HepG2 (cell line): ENCODE results near the gene PCYT2. TPM values are rescaled to one million over a fixed set of nuclear protein-coding genes. Genes with fewer than 3 reads are reported as not detected.
A peak's percentile ranks its signal among the peaks of the same experiment; 100 is the strongest.

Experiments
- ATAC-seq: fragments of 200-7000 bp; cut with Tn5 transposase; 3 replicates; pipeline ENCODE4 v1.9.1; 2020; ENCODE audit warnings: mild to moderate bottlenecking, moderate library complexity
- BruUV-seq: library from RNA; stranded (reverse); fragments of 400-500 nt; replicated peaks from 2 replicates; lab custom pipeline; 2021; lab: Mats Ljungman, UMichigan
- CTCF ChIA-PET: fragments of 300-600 bp; formaldehyde crosslinking; extraction: SDS; loops from one replicate; lab custom pipeline; 2021; ENCODE audit warnings: low total read pairs, inconsistent platforms, low intra/inter-chr PET ratio; lab: Yijun Ruan, JAX
- POLR2A ChIA-PET: fragments of 350-600 bp; sonication (Branson Sonifier 250); formaldehyde crosslinking; loops from one replicate; lab custom pipeline; 2020; ENCODE audit warnings: antibody characterized with exemption, inconsistent platforms; lab: Yijun Ruan, JAX
- DNase-seq: peaks from one replicate; pipeline ENCODE4 v3.0.0-alpha.2; 2015; ENCODE audit warnings: low spot score
- FAIRE-seq: peaks from 3 replicates; lab custom pipeline; 2011; peaks lifted over from hg19 to GRCh38; lab: Jason Lieb, UNC
- H2AFZ ChIP-seq: one replicate; pipeline ENCODE4 v1.6.1; 2011; ENCODE audit warnings: low read length, inconsistent platforms
- H3K27ac ChIP-seq: fragments of 300-600 bp; 3 replicates; pipeline ENCODE4 v1.8.0; 2011; ENCODE audit warnings: mixed run types, mild to moderate bottlenecking, mixed read lengths, low read length, inconsistent platforms; ENCODE audit not compliant: insufficient read depth; ENCODE audit errors: extremely low read length
- H3K27me3 ChIP-seq, 2 experiments: fragments of 200-600 bp in 1 of 2; 2 replicates in 1 of 2; 3 replicates in 1 of 2; pipeline versions ENCODE4 v1.6.0 to v1.8.0; 2011; ENCODE audit warnings: low read length in 2 of 2, mild to moderate bottlenecking in 2 of 2, moderate library complexity in 2 of 2, inconsistent platforms in 1 of 2; ENCODE audit not compliant: insufficient read depth in 2 of 2, control insufficient read depth in 1 of 2
- H3K36me3 ChIP-seq, 2 experiments: fragments of 200-600 bp in 1 of 2; replicated peaks in 1 of 2; 2 replicates in 1 of 2; 3 replicates in 1 of 2; pipeline versions ENCODE4 v1.5.1 to v1.8.0; 2011; ENCODE audit warnings: low read length in 2 of 2, inconsistent platforms in 1 of 2; ENCODE audit not compliant: insufficient read depth in 2 of 2, control insufficient read depth in 1 of 2
- H3K4me1 ChIP-seq: 2 replicates; pipeline ENCODE4 v1.5.1; 2012; ENCODE audit warnings: low read length, inconsistent platforms; ENCODE audit not compliant: insufficient read depth
- H3K4me2 ChIP-seq: 2 replicates; pipeline ENCODE4 v1.6.0; 2011; ENCODE audit warnings: low read depth, low read length, inconsistent platforms
- H3K4me3 ChIP-seq, 3 experiments: fragments of 200-600 bp in 1 of 3; sonication (generic), shearing (Covaris generic) in 1 of 3; replicated peaks in 1 of 3; 2 replicates each; pipeline ENCODE4 v1.5.1; 2011 to 2016; ENCODE audit warnings: low read length in 3 of 3, inconsistent platforms in 2 of 3, low read depth in 2 of 3, mild to moderate bottlenecking in 2 of 3, control low read depth in 1 of 3, mixed read lengths in 1 of 3; ENCODE audit not compliant: insufficient read depth in 1 of 3
- H3K79me2 ChIP-seq: one replicate; pipeline ENCODE4 v1.6.1; 2011; ENCODE audit warnings: low read length, inconsistent platforms; ENCODE audit not compliant: insufficient read depth
- H3K9ac ChIP-seq: 2 replicates; pipeline ENCODE4 v1.6.0; 2011; ENCODE audit warnings: mild to moderate bottlenecking, low read depth, low read length, inconsistent platforms; ENCODE audit not compliant: insufficient read depth
- H3K9me3 ChIP-seq: 2 replicates; pipeline ENCODE4 v1.5.1; 2012; ENCODE audit warnings: mild to moderate bottlenecking, low read length
- H4K20me1 ChIP-seq: 2 replicates; pipeline ENCODE4 v1.6.0; 2011; ENCODE audit warnings: inconsistent platforms, mild to moderate bottlenecking, low read length, moderate library complexity; ENCODE audit not compliant: insufficient read depth
- HMG20A ChIP-seq: IDR thresholded peaks from 2 replicates; pipeline ENCODE4 v1.6.1; 2016; ENCODE audit warnings: borderline replicate concordance
- NFIC ChIP-seq: IDR thresholded peaks from 2 replicates; pipeline ENCODE4 v1.6.1; 2012; ENCODE audit warnings: mild to moderate bottlenecking, low read length, inconsistent platforms
- TCF7 ChIP-seq: sonication (generic); IDR thresholded peaks from 2 replicates; pipeline ENCODE4 v1.6.1; 2016; ENCODE audit warnings: antibody characterized with exemption, low read depth
- ZNF224 ChIP-seq: sonication (generic); formaldehyde crosslinking; IDR thresholded peaks from 2 replicates; pipeline ENCODE4 v1.5.0; 2020; ENCODE audit warnings: mild to moderate bottlenecking, missing genetic modification reagents
- WGBS: methylation state at CpG from one replicate; pipeline ENCODE4 v1.1.6; 2017; ENCODE audit warnings: low lambda C conversion rate; 5-methylcytosine and 5-hydroxymethylcytosine counted together
- in situ Hi-C: cut with HindIII; loops from 2 replicates; pipeline ENCODE4 v1.10.0; 2017; ENCODE audit warnings: low pct_unique_long_range_greater_than_20kb; ENCODE audit not compliant: extremely low pct_ligation_motif_present
- intact Hi-C: fragments of 100-400 bp; cut with micrococcal nuclease; formaldehyde crosslinking; loops from one replicate; pipeline ENCODE4 v1.10.0; 2022; ENCODE audit not compliant: unreplicated experiment
- polyA plus RNA-seq, 8 experiments: library from polyadenylated mRNA; depleted of rRNA in 3 of 8; stranded (reverse) in 7 of 8; unstranded in 1 of 8; fragments of >200 nt; fragmentation: Illumina TruSeq in 4 of 8; extraction: Trizol in 4 of 8; gene quantifications; 2 replicates each; pipeline versions ENCODE4 v1.2.1 to v1.2.3, GENCODE V29; 2011 to 2016; ENCODE audit warnings: low read depth in 4 of 8, missing spikeins in 1 of 8, mixed read lengths in 1 of 8; ENCODE audit not compliant: insufficient read depth in 1 of 8
- total RNA-seq, 5 experiments: library from RNA; depleted of rRNA; stranded (reverse); fragments of >200 nt; fragmentation: Illumina TruSeq; extraction: Trizol; gene quantifications; 2 replicates each; pipeline ENCODE4 v1.2.3, GENCODE V29; 2016; ENCODE audit warnings: low read depth in 1 of 5
- TF ChIP-seq, protein P1 (sequence below): IDR thresholded peaks from 2 replicates; pipeline ENCODE4 v1.6.1; 2016; ENCODE audit warnings: mild to moderate bottlenecking
- TF ChIP-seq, protein P2 (sequence below): IDR thresholded peaks from 2 replicates; pipeline ENCODE4 v1.6.1; 2016; ENCODE audit warnings: missing genetic modification reagents, missing compliant biosample characterization
- TF ChIP-seq, protein P3 (sequence below): sonication (generic); formaldehyde crosslinking; IDR thresholded peaks from 2 replicates; pipeline ENCODE4 v1.5.0; 2020; ENCODE audit warnings: mild to moderate bottlenecking, missing genetic modification reagents
- TF ChIP-seq, protein P4 (sequence below): sonication (generic); formaldehyde crosslinking; IDR thresholded peaks from 2 replicates; pipeline ENCODE4 v1.4.0; 2020; ENCODE audit warnings: missing genetic modification reagents, borderline replicate concordance

PCYT2 gene
- total and polyA plus RNA-seq, 2 of the 13 experiments (the other 11 are each of a cell fraction or from before 2014, with no cell fraction given): 147 to 297 TPM

DNA sequence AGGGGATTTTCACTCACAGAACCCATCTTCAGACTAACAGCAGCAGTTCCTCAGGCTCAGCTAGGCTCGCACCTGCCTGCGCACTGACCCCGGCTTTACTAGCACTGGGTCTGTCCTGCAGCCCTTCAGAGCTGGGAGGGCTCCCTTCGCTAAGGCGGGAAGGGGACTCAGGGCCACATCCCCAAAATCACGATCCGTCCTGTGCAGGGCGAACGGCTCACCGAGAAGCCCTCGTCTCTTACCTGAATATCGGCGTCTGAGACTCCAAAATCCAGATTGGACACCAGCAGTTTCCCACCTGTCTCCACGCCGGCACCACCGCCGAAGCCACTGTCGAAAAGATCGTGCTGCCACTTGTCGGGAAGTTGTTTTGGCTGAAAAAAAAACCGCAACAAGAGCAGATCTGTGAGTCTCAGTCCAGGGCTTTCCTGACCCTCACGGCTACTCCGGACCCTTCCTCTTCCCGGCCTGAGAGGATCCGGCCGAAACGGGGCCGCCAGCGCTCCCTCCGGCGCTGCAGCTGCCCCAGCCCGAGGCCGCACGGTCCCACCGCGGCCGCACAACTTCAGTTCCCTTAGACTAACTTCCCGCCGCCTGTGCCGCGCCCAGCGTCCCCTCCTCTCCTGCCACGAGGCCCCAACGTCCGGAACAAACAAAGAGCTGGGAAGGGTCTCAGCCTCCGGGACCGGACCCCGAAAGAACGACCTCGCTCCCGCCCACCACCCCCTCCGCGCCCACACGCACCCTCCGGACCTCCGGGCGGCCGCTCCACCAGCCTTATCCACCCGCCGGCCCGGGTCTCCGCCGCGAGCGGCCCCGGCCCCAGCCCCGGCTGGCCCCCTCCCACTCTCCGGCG is 20.5 kb downstream of the PCYT2 start:
- peak overlapping the region; percentile 98 for H3K4me2 ChIP-seq
- peaks cover 36 to 47% of the 10 kb centered on the region in 2 experiments for H3K36me3 ChIP-seq
- WGBS: 5% methylated on average over 36 of the region's 69 CpGs
- intact Hi-C loops (no loop called here), in situ Hi-C loops (no loop called here)
- peaks cover 52% of the 10 kb centered on the region for H3K79me2 ChIP-seq
- H3K27me3 ChIP-seq: peaks cover 0 to 6% of the 10 kb centered on the region in 2 experiments; a peak in 2 of 5 replicates
- CTCF ChIA-PET: interaction anchor here (1.0 kb wide), 1 partner anchor 131 kb away, joined by 3 read pairs; no protein-coding TSS in a partner anchor
- no peak for DNase-seq
- H3K27ac ChIP-seq: peak overlapping the region; percentile 76
- POLR2A ChIA-PET: interaction anchor here (1.5 to 2.2 kb wide), 3 partner anchors 19 to 147 kb away, joined by 6 to 23 read pairs (median 6); partner anchors contain the start of genes ARHGDIA and DCXR
- FAIRE-seq: no peak
- peak overlapping the region; percentile 99 for H3K9ac ChIP-seq
- no peak overlapping the region for H2AFZ ChIP-seq
- H4K20me1 ChIP-seq: no peaks in the 10 kb centered on the region
- H3K9me3 ChIP-seq: no peaks in the 10 kb centered on the region
- no TSS peak for BruUV-seq
- ATAC-seq: no peak
- H3K4me3 ChIP-seq: peak overlapping the region; percentile 94 to 98 (median 94)
- peaks cover 36% of the 10 kb centered on the region for H3K4me1 ChIP-seq
- TF ChIP-seq NFIC (no peak), HMG20A (CRISPR knock-in tag) (no peak), ZNF224 (no peak), TCF7 (no peak)
- TF ChIP-seq, protein P1, sequence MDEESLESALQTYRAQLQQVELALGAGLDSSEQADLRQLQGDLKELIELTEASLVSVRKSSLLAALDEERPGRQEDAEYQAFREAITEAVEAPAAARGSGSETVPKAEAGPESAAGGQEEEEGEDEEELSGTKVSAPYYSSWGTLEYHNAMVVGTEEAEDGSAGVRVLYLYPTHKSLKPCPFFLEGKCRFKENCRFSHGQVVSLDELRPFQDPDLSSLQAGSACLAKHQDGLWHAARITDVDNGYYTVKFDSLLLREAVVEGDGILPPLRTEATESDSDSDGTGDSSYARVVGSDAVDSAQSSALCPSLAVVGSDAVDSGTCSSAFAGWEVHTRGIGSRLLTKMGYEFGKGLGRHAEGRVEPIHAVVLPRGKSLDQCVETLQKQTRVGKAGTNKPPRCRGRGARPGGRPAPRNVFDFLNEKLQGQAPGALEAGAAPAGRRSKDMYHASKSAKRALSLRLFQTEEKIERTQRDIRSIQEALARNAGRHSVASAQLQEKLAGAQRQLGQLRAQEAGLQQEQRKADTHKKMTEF (CRISPR knock-in tag): 0 out of 2 replicates have a peak, but pooled peaks have one; percentile 32
- TF ChIP-seq, protein P2, sequence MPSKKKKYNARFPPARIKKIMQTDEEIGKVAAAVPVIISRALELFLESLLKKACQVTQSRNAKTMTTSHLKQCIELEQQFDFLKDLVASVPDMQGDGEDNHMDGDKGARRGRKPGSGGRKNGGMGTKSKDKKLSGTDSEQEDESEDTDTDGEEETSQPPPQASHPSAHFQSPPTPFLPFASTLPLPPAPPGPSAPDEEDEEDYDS (CRISPR knock-in tag): no peak
- TF ChIP-seq, protein P3, sequence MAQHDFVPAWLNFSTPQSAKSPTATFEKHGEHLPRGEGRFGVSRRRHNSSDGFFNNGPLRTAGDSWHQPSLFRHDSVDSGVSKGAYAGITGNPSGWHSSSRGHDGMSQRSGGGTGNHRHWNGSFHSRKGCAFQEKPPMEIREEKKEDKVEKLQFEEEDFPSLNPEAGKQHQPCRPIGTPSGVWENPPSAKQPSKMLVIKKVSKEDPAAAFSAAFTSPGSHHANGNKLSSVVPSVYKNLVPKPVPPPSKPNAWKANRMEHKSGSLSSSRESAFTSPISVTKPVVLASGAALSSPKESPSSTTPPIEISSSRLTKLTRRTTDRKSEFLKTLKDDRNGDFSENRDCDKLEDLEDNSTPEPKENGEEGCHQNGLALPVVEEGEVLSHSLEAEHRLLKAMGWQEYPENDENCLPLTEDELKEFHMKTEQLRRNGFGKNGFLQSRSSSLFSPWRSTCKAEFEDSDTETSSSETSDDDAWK (CRISPR knock-in tag): no peak
- TF ChIP-seq, protein P4, sequence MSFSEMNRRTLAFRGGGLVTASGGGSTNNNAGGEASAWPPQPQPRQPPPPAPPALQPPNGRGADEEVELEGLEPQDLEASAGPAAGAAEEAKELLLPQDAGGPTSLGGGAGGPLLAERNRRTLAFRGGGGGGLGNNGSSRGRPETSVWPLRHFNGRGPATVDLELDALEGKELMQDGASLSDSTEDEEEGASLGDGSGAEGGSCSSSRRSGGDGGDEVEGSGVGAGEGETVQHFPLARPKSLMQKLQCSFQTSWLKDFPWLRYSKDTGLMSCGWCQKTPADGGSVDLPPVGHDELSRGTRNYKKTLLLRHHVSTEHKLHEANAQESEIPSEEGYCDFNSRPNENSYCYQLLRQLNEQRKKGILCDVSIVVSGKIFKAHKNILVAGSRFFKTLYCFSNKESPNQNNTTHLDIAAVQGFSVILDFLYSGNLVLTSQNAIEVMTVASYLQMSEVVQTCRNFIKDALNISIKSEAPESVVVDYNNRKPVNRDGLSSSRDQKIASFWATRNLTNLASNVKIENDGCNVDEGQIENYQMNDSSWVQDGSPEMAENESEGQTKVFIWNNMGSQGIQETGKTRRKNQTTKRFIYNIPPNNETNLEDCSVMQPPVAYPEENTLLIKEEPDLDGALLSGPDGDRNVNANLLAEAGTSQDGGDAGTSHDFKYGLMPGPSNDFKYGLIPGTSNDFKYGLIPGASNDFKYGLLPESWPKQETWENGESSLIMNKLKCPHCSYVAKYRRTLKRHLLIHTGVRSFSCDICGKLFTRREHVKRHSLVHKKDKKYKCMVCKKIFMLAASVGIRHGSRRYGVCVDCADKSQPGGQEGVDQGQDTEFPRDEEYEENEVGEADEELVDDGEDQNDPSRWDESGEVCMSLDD (CRISPR knock-in tag): no peak
